CD4-positive, alpha-beta T cell treated with Interleukin-15 for 1 hour (primary cell): ENCODE measurements around the gene WASHC4.
"Not testable (repeated sequence)": the region's sequence is repeated elsewhere in the genome, so short reads cannot be mapped to it uniquely, and the experiment has no call there.

Experiments
- DNase-seq: peaks from one replicate; pipeline ENCODE4 v3.0.0-alpha.2; 2020

The WASHC4 gene

DNA sequence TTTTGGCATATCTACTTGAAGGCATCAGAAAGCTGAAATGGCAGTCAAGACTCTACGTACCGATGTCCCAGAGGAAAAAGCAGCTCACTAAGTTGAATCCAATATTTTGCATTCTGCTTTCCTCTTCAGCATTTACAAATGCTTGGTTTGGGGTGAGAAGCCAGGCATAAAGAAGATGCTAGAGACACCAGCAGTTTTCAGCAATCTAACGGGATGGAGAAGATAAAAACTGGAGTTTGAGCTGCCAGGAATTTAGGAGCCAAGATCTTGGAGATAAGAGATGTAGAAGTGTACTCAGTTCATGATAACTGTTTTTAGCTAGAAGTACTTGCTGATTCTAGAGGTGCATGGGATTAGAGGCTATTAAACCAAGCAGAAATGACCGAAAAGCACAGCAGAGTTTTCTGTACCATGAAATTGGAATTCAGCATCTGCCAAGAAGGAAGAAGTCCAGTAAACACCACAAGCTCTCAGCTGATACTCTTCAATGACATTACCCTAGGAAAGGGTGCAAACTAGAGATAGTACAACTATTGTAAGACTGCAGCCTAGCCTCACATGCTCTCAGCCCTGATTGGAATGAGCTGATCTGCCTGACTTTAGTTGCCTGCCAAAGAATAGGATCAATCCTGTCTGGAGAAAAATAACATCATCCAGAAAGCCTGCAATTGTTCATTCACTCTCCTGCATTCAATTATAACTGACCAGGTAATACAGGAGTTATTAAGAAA, 15.9 kb upstream of the WASHC4 start:
- no peak for DNase-seq

GRCh38 chr12:105092336-105092735, 15.2 kb upstream of the WASHC4 start:
- no peak for DNase-seq

- not testable (repeated sequence) for DNase-seq
These were observed 12.2 kb upstream of the WASHC4 start for GRCh38 chr12:105095338-105095737.

GRCh38 chr12:105099356-105099755, 8.2 kb upstream of the WASHC4 start:
- no peak for DNase-seq

GRCh38 chr12:105100207-105100985, 7.1 kb upstream of the WASHC4 start:
- no peak for DNase-seq

DNA sequence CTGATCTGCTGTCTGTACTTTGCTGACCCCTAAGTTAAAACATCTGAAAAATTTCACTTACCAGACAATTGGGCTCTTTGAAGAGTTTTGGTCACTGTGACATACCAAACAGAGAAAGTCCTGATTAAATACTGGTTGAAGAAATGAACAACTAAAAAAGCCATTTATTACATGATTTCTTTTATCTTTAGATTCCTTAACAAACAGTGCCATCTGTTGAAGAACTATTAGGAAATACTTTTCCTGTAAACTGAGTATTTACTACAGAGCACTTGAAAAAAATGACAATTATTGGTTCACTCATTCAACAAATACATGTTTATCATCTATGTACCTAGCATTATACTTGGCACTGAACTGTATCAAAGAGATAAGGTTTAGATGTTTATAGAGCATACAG, 6.5 kb upstream of the WASHC4 start:
- DNase-seq, result no peak

- DNase-seq, result no peak
These were observed 4.9 kb upstream of the WASHC4 start for GRCh38 chr12:105102673-105103072.

DNA sequence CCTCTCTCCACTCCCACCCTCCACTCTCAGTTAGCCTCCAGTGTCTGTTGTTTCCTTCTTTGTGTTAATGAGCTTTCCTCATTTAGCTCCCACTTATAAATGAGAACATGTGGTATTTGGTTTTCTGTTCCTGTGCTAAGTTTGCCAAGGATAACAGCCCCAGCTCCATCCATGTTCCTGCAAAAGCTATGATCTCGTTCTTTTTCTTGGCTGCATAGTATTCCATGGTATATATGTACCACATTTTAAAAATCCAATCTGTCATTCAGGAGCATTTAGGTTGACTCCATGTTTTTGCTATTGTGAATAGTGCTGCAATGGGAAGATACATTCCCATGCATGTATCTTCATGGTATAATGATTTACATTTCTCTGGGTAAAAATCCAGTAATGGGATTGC, 2.8 kb upstream of the WASHC4 start:
- no peak for DNase-seq

- no peak for DNase-seq
These were observed 910 bp upstream of the WASHC4 start for GRCh38 chr12:105106621-105107020.

DNA sequence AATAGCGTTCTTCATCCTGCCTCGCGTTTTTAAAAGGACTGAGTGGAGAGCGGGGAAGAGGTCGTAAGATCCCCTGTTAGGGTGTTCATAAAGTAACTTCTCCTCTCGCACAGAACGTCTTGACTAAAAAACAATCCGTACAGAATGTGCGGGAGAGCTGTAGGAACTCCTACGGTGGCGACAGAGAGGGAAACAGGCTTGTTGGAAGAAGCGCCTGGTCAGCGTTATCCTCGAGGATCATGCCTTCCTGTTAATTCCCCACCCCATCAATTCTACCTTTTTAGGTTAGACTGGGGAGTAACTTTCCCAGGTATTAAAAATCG, 399 bp upstream of the WASHC4 start:
- DNase-seq, result no peak

DNA sequence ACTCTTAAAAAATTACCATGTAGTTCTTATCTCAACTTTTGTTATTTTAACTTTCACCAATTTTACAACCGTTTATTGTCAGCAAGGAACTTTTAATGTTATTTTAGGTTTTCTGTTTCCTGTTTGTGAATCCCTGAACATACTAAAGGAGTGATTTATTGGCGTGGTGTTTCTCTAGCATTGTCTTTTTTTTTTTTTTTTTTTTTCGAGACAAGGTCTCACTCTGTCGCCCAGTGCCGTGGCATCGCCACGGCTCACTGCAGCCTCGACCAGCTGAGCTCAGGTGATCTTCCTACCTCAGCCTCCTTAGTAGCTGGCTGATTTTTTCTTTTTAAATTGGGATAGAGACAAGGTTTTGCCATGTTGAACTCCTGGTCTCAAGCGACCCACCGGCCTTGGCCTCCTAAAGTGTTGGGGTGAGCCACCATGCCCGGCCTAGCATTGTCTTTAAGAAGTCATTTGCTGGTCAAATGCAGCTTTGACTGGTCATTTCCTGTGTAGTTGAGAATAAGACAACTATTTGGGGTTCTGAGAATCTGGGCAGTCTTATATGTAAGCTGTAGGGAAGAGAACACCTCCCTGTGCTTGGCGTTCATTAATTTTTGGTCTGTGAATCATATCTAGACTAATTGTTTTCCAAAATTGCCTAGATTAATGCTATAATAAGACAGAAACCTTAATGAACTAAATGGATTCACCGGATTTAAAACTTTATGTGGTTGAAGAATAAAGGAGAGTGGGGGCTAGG, 2.1 kb downstream of the WASHC4 start:
- DNase-seq, result no peak

DNA sequence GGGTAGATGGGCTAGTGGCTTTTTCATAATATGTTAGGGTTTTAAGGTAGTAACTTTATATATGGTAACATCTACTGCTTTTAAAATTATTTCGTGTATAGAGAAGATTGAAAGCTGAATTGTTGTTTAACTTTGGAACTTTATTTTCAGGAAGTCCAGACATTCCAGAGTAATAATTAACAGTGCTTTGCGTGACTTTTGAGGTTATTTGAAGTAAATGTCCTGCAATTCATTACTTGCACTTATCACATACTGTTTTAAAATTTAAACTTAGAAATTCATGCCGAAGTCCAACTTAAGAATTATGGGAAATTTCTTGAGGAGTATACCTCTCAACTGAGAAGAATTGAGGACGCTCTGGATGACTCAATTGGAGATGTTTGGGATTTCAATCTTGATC, 3.3 kb downstream of the WASHC4 start:
- DNase-seq, result no peak

DNA sequence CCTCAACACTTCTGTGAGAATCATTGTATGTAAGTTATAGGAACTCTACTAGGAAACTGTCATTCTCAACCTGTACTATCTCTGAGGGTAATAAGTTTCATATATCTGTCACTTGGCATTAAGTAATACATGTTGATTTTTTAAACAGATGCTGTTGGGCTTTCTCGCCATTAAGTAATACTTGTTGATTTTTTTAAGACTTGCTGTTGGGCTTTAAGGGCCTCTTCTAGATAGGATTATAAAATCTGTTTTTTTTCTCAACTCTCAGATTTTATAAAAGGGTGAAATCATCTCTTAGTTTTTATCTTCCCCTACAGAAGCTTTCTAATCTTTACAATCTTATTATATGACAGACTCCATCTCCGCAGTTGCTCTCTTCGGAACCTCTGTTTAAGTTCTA, 5.6 kb downstream of the WASHC4 start:
- no peak for DNase-seq

DNA sequence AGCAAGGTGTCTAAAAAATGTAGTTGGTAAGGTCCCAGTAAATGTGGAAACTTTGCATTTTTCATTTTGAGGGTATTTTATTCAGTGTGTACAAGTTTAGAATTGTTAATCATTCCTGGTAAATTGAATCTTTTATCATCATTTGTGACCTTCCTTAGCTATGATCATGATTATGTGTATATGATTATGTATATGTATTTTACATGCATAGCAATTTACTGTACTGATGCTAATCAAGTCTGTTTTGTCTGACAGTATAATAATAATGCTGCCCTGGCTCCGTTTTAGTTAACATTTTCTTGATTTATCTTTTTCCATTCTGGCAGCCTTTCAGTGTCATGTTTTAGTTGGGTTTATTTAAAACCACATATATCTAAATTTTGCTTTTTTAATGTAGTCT, 9.4 kb downstream of the WASHC4 start:
- DNase-seq, result no peak

DNA sequence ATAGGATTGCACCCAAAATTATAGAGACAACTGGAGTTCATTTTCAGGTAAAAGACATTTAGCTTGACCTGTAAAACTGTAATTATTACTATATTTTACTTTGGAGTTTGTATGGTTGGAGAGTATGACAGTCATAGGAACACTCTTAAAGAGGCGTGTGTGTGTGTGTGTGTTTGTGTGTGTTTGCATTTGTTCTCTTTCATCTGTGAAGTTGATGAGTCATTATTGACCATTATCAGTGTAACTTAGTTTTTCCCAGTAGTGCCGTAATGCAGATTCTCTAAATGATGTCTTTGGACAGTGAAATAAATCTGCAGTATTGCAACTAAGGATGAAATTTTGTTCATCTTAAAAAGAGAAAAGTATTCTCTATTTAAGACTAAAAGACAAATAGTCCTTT, 13.0 kb downstream of the WASHC4 start:
- no peak for DNase-seq

DNA sequence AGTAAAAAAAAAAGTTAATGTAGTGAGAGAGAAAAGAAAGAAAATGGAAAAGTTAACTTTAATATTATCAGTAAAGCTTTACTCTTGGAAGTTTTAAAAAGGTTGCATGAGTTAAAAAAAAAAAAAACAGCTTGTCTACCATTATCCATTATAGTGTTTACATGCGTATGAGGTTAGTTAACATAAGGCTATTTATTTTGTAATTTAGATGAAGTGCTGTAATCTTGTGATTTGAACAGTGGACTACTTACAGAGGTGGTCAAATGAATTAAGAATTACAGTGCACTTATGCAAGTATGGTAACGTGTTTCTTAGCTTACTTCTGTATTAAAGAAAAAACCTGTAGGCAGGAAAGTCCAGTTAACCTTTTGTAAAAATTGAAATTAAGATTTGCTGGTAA, 30.7 kb downstream of the WASHC4 start:
- DNase-seq, result no peak

- DNase-seq, result no peak
These were observed 33.9 kb downstream of the WASHC4 start for GRCh38 chr12:105141320-105141922.

DNA sequence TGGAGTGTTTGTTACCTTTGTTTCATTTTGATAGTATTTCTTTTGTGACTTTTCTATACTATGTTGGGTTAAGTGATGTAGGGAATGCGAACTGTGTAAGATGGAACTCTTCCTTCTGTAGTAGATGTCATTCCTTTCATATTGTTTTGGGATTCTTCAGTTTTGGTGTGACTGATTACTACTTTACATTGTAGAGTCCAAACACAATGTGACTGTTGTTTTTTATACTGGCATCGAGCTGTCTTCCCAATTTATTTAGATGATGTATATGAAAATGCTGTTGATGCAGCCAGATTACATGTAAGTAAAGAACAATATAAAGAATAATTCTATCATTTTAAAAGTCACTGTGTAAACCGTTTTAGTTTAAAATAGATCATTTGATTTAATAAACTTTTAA, 34.7 kb downstream of the WASHC4 start:
- DNase-seq, result no peak

- DNase-seq, result no peak
These were observed 48.7 kb downstream of the WASHC4 start for GRCh38 chr12:105156260-105156659.

DNA sequence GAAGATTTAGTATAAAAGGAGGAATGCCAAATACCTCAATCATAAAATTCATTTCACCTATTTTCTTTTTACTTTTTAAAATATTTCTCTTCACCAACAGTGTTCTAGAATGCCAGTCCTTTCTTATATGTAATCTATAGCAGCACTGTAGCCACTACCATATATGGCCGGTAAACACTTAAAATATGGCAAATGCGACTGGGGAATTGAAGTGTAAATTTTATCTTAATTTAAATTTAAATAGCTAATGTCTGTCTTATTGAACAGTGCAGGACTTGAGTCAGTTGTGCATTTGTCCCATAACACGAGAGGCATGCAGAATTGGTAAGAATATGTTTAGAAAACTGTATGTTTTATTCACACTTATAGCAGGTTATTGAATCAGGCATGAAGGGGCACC, 50.1 kb downstream of the WASHC4 start:
- no peak for DNase-seq

GRCh38 chr12:105158876-105159275, 51.3 kb downstream of the WASHC4 start:
- DNase-seq, result no peak

- DNase-seq, result no peak
These were observed 54.6 kb downstream of the WASHC4 start for GRCh38 chr12:105162174-105162573.

DNA sequence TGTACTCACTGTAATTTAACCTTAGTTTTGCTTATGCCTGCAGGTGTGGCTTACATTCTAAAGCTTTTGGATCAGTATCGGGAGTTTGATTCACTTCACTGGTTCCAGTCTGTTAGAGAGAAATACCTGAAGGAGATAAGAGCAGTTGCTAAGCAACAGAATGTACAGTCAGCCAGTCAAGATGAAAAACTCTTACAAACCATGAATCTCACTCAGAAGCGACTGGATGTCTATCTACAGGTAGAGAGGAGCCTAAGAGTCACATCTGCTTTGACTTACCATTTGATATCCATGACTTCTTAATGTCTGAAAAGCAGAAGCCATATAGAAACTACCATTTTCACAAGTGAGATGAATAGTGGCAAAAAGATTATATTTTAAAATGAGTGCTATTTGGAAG, 56.5 kb downstream of the WASHC4 start:
- DNase-seq, result no peak

- no peak for DNase-seq
These were observed 59.2 kb downstream of the WASHC4 start for GRCh38 chr12:105166736-105167135.
